Endothelial cell of umbilical vein (primary cell): ENCODE data around the gene SYT6. TPM values are rescaled to one million over a fixed set of nuclear protein-coding genes. Genes with fewer than 3 reads are reported as not detected.

Source experiments
- BruUV-seq: library from RNA; stranded (reverse); fragments of 400-500 nt; replicated peaks from 2 replicates; lab custom pipeline; 2021; lab: Mats Ljungman, UMichigan
- CTCF ChIA-PET: fragments of 300-600, 350-600 bp; sonication (Branson Sonifier 250); formaldehyde crosslinking; loops from one replicate; lab custom pipeline; 2021; ENCODE audit warnings: antibody characterized with exemption, inconsistent platforms; lab: Charles Lee
- POLR2A ChIA-PET: fragments of 300-600, 350-600 bp; sonication (Branson Sonifier 250); formaldehyde crosslinking; loops from one replicate; lab custom pipeline; 2021; ENCODE audit warnings: antibody characterized with exemption, inconsistent platforms; lab: Charles Lee
- DNase-seq: peaks from one replicate; pipeline ENCODE4 v3.0.0-alpha.2; 2011; ENCODE audit warnings: low read depth, low spot score
- FAIRE-seq: peaks from 2 replicates; lab custom pipeline; 2011; peaks lifted over from hg19 to GRCh38; lab: Jason Lieb, UNC
- H2AFZ ChIP-seq: 2 replicates; pipeline ENCODE4 v1.6.0; 2012; ENCODE audit warnings: low read depth, low read length, control low read depth, inconsistent platforms
- H3K27ac ChIP-seq: 2 replicates; pipeline ENCODE4 v1.5.1; 2011; ENCODE audit warnings: low read depth, mild to moderate bottlenecking, control low read depth, low read length, moderate library complexity; ENCODE audit not compliant: insufficient read depth
- H3K27me3 ChIP-seq, 2 experiments: 2 replicates each; pipeline versions ENCODE4 v1.6.0 to v1.6.1; 2011; ENCODE audit warnings: low read length in 2 of 2, mixed read lengths in 1 of 2; ENCODE audit not compliant: control insufficient read depth in 2 of 2, insufficient read depth in 2 of 2
- H3K36me3 ChIP-seq, 2 experiments: 2 replicates in 1 of 2; 3 replicates in 1 of 2; pipeline ENCODE4 v1.5.1; 2011; ENCODE audit warnings: low read length in 2 of 2, mild to moderate bottlenecking in 1 of 2, moderate library complexity in 1 of 2; ENCODE audit not compliant: control insufficient read depth in 2 of 2, insufficient read depth in 2 of 2; ENCODE audit errors: extremely low read depth in 1 of 2
- H3K4me1 ChIP-seq: 3 replicates; pipeline ENCODE4 v1.5.1; 2011; ENCODE audit warnings: mild to moderate bottlenecking, low read length; ENCODE audit not compliant: control insufficient read depth, insufficient read depth; ENCODE audit errors: extremely low read depth
- H3K4me2 ChIP-seq: 2 replicates; pipeline ENCODE4 v1.6.1; 2011; ENCODE audit warnings: low read length, control low read depth, mixed read lengths; ENCODE audit not compliant: insufficient read depth
- H3K4me3 ChIP-seq, 3 experiments: fragments of 200-600 bp in 1 of 3; sonication (generic), shearing (Covaris generic) in 1 of 3; replicated peaks in 1 of 3; 2 replicates each; pipeline ENCODE4 v1.5.1; 2011 to 2016; ENCODE audit warnings: control low read depth in 3 of 3, low read length in 3 of 3, mild to moderate bottlenecking in 2 of 3, inconsistent platforms in 1 of 3, low read depth in 1 of 3, moderate library complexity in 1 of 3; ENCODE audit not compliant: insufficient read depth in 1 of 3
- H3K79me2 ChIP-seq: 2 replicates; pipeline ENCODE4 v1.6.0; 2012; ENCODE audit warnings: low read length, inconsistent platforms; ENCODE audit not compliant: control insufficient read depth, insufficient read depth
- H3K9ac ChIP-seq: replicated peaks from 2 replicates; pipeline ENCODE3; 2011; ENCODE audit warnings: low read length, control low read depth; ENCODE audit not compliant: insufficient read depth; ENCODE audit errors: extremely low read depth
- H3K9me1 ChIP-seq: replicated peaks from 3 replicates; pipeline ENCODE4 v1.6.0; 2011; ENCODE audit warnings: mild to moderate bottlenecking, low read length; ENCODE audit not compliant: control insufficient read depth, insufficient read depth; ENCODE audit errors: extremely low read depth
- H3K9me3 ChIP-seq: replicated peaks from 2 replicates; pipeline ENCODE4 v1.5.1; 2012; ENCODE audit warnings: low read length, inconsistent platforms; ENCODE audit not compliant: control insufficient read depth, insufficient read depth
- H4K20me1 ChIP-seq: replicated peaks from 2 replicates; pipeline ENCODE3; 2011; ENCODE audit warnings: mild to moderate bottlenecking, low read length; ENCODE audit not compliant: control insufficient read depth, insufficient read depth; ENCODE audit errors: extremely low read depth
- CTCF ChIP-seq, 2 donors: IDR thresholded peaks; 1 replicate in 1 of 2; 2 replicates in 1 of 2; pipeline ENCODE4 v1.5.1; 2011; ENCODE audit warnings: low read length in 2 of 2, mild to moderate bottlenecking in 2 of 2, moderate library complexity in 2 of 2, control low read depth in 1 of 2, inconsistent platforms in 1 of 2, low read depth in 1 of 2; ENCODE audit not compliant: insufficient read depth in 1 of 2; ENCODE audit errors: extremely low read depth in 1 of 2
- EZH2 ChIP-seq: IDR thresholded peaks from 2 replicates; pipeline ENCODE4 v1.6.1; 2012; ENCODE audit warnings: borderline replicate concordance, low read depth, mild to moderate bottlenecking, moderate library complexity, low read length, inconsistent platforms; ENCODE audit not compliant: severe bottlenecking
- FOS ChIP-seq: IDR thresholded peaks from 2 replicates; pipeline ENCODE4 v1.6.1; 2011; ENCODE audit warnings: mild to moderate bottlenecking, low read length, moderate library complexity, borderline replicate concordance; ENCODE audit not compliant: insufficient read depth
- GATA2 ChIP-seq: IDR thresholded peaks from 2 replicates; pipeline ENCODE4 v1.7.0; 2011; ENCODE audit warnings: low read depth, mild to moderate bottlenecking, moderate library complexity, mixed read lengths, low read length; ENCODE audit not compliant: insufficient read length, insufficient read depth
- JUN ChIP-seq: IDR thresholded peaks from 2 replicates; pipeline ENCODE4 v1.6.1; 2011; ENCODE audit warnings: borderline replicate concordance, low read depth; ENCODE audit not compliant: insufficient read length, insufficient read depth
- MAX ChIP-seq: IDR thresholded peaks from 2 replicates; pipeline ENCODE4 v1.6.1; 2011; ENCODE audit not compliant: insufficient read depth, insufficient read length
- MYC ChIP-seq: IDR thresholded peaks from one replicate; pipeline ENCODE4 v1.6.1; 2011; ENCODE audit warnings: mild to moderate bottlenecking, low read depth, low read length
- POLR2A ChIP-seq: IDR thresholded peaks from 2 replicates; pipeline ENCODE4 v1.6.1; 2012; ENCODE audit warnings: low read depth, mild to moderate bottlenecking, control low read depth, low read length
- POLR2AphosphoS5 ChIP-seq: IDR thresholded peaks from 2 replicates; pipeline ENCODE4 v1.6.1; 2012; ENCODE audit warnings: low read depth, mild to moderate bottlenecking, control low read depth, low read length, moderate library complexity; ENCODE audit not compliant: insufficient read depth
- dilution Hi-C: fragments of 300-500 bp; cut with MboI; formaldehyde crosslinking; loops from one replicate; pipeline ENCODE4 v1.15.0; 2019; ENCODE audit warnings: low sequenced_read_pairs; ENCODE audit not compliant: extremely low pct_ligation_motif_present
- intact Hi-C: fragments of 100-400 bp; cut with micrococcal nuclease; formaldehyde crosslinking; loops from one replicate; pipeline ENCODE4 v1.10.0; 2022
- polyA plus RNA-seq, 4 experiments: library from polyadenylated mRNA; depleted of rRNA in 3 of 4; stranded (reverse) in 3 of 4; unstranded in 1 of 4; fragments of >200 nt; gene quantifications; 2 replicates each; pipeline versions ENCODE4 v1.2.1 to v1.2.3, GENCODE V29; 2011 to 2012; ENCODE audit warnings: missing spikeins in 1 of 4
- total RNA-seq: library from RNA; stranded (reverse); gene quantifications from 2 replicates; pipeline ENCODE4 v1.2.3, GENCODE V29; 2021

The SYT6 gene
- total and polyA plus RNA-seq, 2 donors (not counting 3 experiments of a cell fraction or from before 2014, with no cell fraction given), result 0.04 TPM; not detected in 1

GRCh38 chr1:114118351-114118990, 35.2 kb downstream of the SYT6 start:
- H3K9me3 ChIP-seq, result no peaks in the 10 kb centered on the region

More at GRCh38 chr1:114118351-114118990, 35.2 kb downstream of the SYT6 start:
- Histone ChIP-seq H3K27ac (no peak overlapping the region), H3K36me3 (no peaks in the 10 kb centered on the region), H3K4me1 (no peaks in the 10 kb centered on the region), H3K79me2 (no peaks in the 10 kb centered on the region), H3K27me3 (no peaks in the 10 kb centered on the region), H4K20me1 (no peaks in the 10 kb centered on the region), H2AFZ (no peak overlapping the region), H3K9me1 (no peaks in the 10 kb centered on the region), H3K9ac (no peak overlapping the region), H3K4me2 (no peak overlapping the region), H3K4me3 (no peak overlapping the region)
- no peak for DNase-seq
- ChIA-PET POLR2A (no interaction called here), CTCF (no interaction called here)
- intact Hi-C loops (no loop called here), dilution Hi-C loops (no loop called here)
- BruUV-seq, result no TSS peak
- FAIRE-seq, result no peak
- TF ChIP-seq POLR2AphosphoS5 (no peak), GATA2 (no peak), CTCF (IDR thresholded peaks at IDR 0.05; ENCODE audit: extremely low read depth in 1 of 2, insufficient read depth in 1 of 2, low read depth in 1 of 2, low read length in 2 of 2) (no peak), EZH2 (no peak), FOS (no peak), MYC (no peak), JUN (no peak), POLR2A (no peak), MAX (no peak)
